SK-N-SH (cell line): ENCODE data around the gene ABCB9. TPM values are rescaled to one million over a fixed set of nuclear protein-coding genes. Genes with fewer than 3 reads are reported as not detected.

ENCODE experiments used
- CTCF ChIA-PET: fragments of 300-600, 350-600 bp; formaldehyde crosslinking; extraction: SDS; loops from one replicate; lab custom pipeline; 2021; lab: Yijun Ruan, JAX
- POLR2A ChIA-PET: fragments of 350-600 bp; sonication (Branson Sonifier 250); formaldehyde crosslinking; extraction: SDS; loops from one replicate; lab custom pipeline; 2020; ENCODE audit warnings: antibody characterized with exemption, inconsistent platforms; lab: Yijun Ruan, JAX
- DNase-seq: peaks from one replicate; pipeline ENCODE4 v3.0.0; 2012
- H2AFZ ChIP-seq: fragments of 200-600 bp; sonication (generic); 2 replicates; pipeline ENCODE4 v1.8.1; 2016; ENCODE audit warnings: antibody characterized with exemption, mild to moderate bottlenecking, low read depth
- H3F3A ChIP-seq: fragments of 200-600 bp; sonication (generic); replicated peaks from 2 replicates; pipeline ENCODE3; 2016; ENCODE audit warnings: antibody characterized with exemption, mild to moderate bottlenecking; ENCODE audit not compliant: insufficient read depth
- H3K27ac ChIP-seq, 2 experiments: fragments of 200-500 bp in 1 of 2; fragments of 200-600 bp in 1 of 2; sonication (Bioruptor generic) in 1 of 2; sonication (generic), shearing (Covaris generic) in 1 of 2; 2 replicates each; pipeline versions ENCODE4 v1.5.1 to v1.6.1; 2014 to 2016; ENCODE audit warnings: low read depth in 2 of 2, inconsistent platforms in 1 of 2, low read length in 1 of 2, mild to moderate bottlenecking in 1 of 2, mixed read lengths in 1 of 2
- H3K27me3 ChIP-seq: fragments of 200-600 bp; sonication (generic), shearing (Covaris generic); 2 replicates; pipeline ENCODE4 v1.6.1; 2016; ENCODE audit warnings: mixed run types; ENCODE audit not compliant: insufficient read depth
- H3K36me3 ChIP-seq, 2 experiments: fragments of 200-500 bp in 1 of 2; fragments of 200-600 bp in 1 of 2; sonication (Bioruptor generic) in 1 of 2; sonication (generic) in 1 of 2; replicated peaks in 1 of 2; 2 replicates each; pipeline versions ENCODE3 to v1.5.1; 2014 to 2016; ENCODE audit warnings: low read length in 1 of 2, mild to moderate bottlenecking in 1 of 2; ENCODE audit not compliant: insufficient read depth in 2 of 2, control insufficient read depth in 1 of 2
- H3K4me1 ChIP-seq, 2 experiments: fragments of 200-500 bp in 1 of 2; fragments of 200-600 bp in 1 of 2; sonication (Bioruptor generic) in 1 of 2; sonication (generic), shearing (Covaris generic) in 1 of 2; 2 replicates each; pipeline versions ENCODE4 v1.5.1 to v1.6.1; 2014 to 2016; ENCODE audit warnings: low read depth in 1 of 2, low read length in 1 of 2, mixed run types in 1 of 2; ENCODE audit not compliant: insufficient read depth in 2 of 2, control insufficient read depth in 1 of 2
- H3K4me2 ChIP-seq: fragments of 200-600 bp; sonication (generic), shearing (Covaris generic); 2 replicates; pipeline ENCODE4 v1.6.1; 2017; ENCODE audit warnings: mixed run types
- H3K4me3 ChIP-seq, 2 experiments: fragments of 200-500 bp in 1 of 2; fragments of 200-600 bp in 1 of 2; sonication (Bioruptor generic) in 1 of 2; sonication (generic), shearing (Covaris generic) in 1 of 2; 2 replicates each; pipeline versions ENCODE4 v1.5.1 to v1.8.1; 2014 to 2016; ENCODE audit warnings: low read depth in 2 of 2, inconsistent platforms in 1 of 2, low read length in 1 of 2, mild to moderate bottlenecking in 1 of 2, mixed read lengths in 1 of 2, moderate library complexity in 1 of 2
- H3K79me2 ChIP-seq: fragments of 200-600 bp; sonication (generic); 2 replicates; pipeline ENCODE4 v1.8.1; 2017; ENCODE audit warnings: mild to moderate bottlenecking; ENCODE audit not compliant: insufficient read depth
- H3K9ac ChIP-seq: fragments of 200-600 bp; sonication (generic); 2 replicates; pipeline ENCODE4 v1.6.1; 2017; ENCODE audit warnings: mixed run types
- H3K9me2 ChIP-seq: fragments of 200-600 bp; sonication (generic); 2 replicates; pipeline ENCODE4 v1.6.1; 2017; ENCODE audit warnings: mixed run types
- H3K9me3 ChIP-seq: fragments of 200-600 bp; sonication (generic); 2 replicates; pipeline ENCODE4 v1.6.1; 2017; ENCODE audit warnings: mixed run types, mild to moderate bottlenecking, moderate library complexity
- H4K20me1 ChIP-seq: fragments of 200-600 bp; sonication (generic); 2 replicates; pipeline ENCODE4 v1.6.1; 2017; ENCODE audit warnings: mild to moderate bottlenecking, mixed run types; ENCODE audit not compliant: insufficient read depth
- CHD2 ChIP-seq: fragments of 150-350 bp; IDR thresholded peaks from 2 replicates; pipeline ENCODE4 v1.6.1; 2018; ENCODE audit warnings: low read length; ENCODE audit not compliant: partially characterized antibody
- CTCF ChIP-seq: fragments of 200-600 bp; sonication (generic); IDR thresholded peaks from 2 replicates; pipeline ENCODE4 v1.6.1; 2017; ENCODE audit warnings: antibody characterized with exemption, mild to moderate bottlenecking, moderate library complexity
- ELF1 ChIP-seq: IDR thresholded peaks from 2 replicates; pipeline ENCODE4 v1.4.0; 2012
- FOSL2 ChIP-seq: IDR thresholded peaks from 2 replicates; pipeline ENCODE4 v1.4.0; 2012; ENCODE audit warnings: low read depth, mild to moderate bottlenecking, moderate library complexity, borderline replicate concordance
- FOXJ3 ChIP-seq: sonication (generic); formaldehyde crosslinking; IDR thresholded peaks from 2 replicates; pipeline ENCODE4 v1.5.1; 2020; ENCODE audit warnings: mild to moderate bottlenecking, missing genetic modification reagents
- JUND ChIP-seq: IDR thresholded peaks from 2 replicates; pipeline ENCODE4 v1.4.0; 2012
- MAX ChIP-seq: IDR thresholded peaks from 2 replicates; pipeline ENCODE4 v1.4.0; 2012; ENCODE audit warnings: low read depth
- MEF2A ChIP-seq: IDR thresholded peaks from 2 replicates; pipeline ENCODE4 v1.4.0; 2012; ENCODE audit warnings: low read depth, borderline replicate concordance
- NFIC ChIP-seq: IDR thresholded peaks from 2 replicates; pipeline ENCODE4 v1.4.0; 2012; ENCODE audit warnings: borderline replicate concordance
- PBX3 ChIP-seq: IDR thresholded peaks from 2 replicates; pipeline ENCODE4; 2012
- RAD21 ChIP-seq: IDR thresholded peaks from 2 replicates; pipeline ENCODE4 v1.6.1; 2012; ENCODE audit warnings: mild to moderate bottlenecking, low read length
- REST ChIP-seq: IDR thresholded peaks from 2 replicates; pipeline ENCODE4 v1.6.1; 2012; ENCODE audit warnings: mild to moderate bottlenecking, low read depth, low read length, moderate library complexity
- RXRA ChIP-seq: IDR thresholded peaks from 2 replicates; pipeline ENCODE4 v1.4.0; 2012; ENCODE audit warnings: low read depth, mild to moderate bottlenecking, borderline replicate concordance
- TAF1 ChIP-seq: IDR thresholded peaks from 2 replicates; pipeline ENCODE4 v1.6.1; 2012; ENCODE audit warnings: low read depth, mild to moderate bottlenecking, low read length, moderate library complexity, borderline replicate concordance
- TCF12 ChIP-seq: IDR thresholded peaks from 2 replicates; pipeline ENCODE4 v1.4.0; 2012
- YY1 ChIP-seq: IDR thresholded peaks from 2 replicates; pipeline ENCODE4 v1.4.0; 2012; ENCODE audit warnings: low read depth, mild to moderate bottlenecking
- ZBTB33 ChIP-seq: IDR thresholded peaks from 2 replicates; pipeline ENCODE4 v1.4.0; 2012; ENCODE audit warnings: low read depth, borderline replicate concordance
- WGBS: methylation state at CpG from one replicate; pipeline ENCODE4 v1.1.6; 2017; ENCODE audit warnings: low lambda C conversion rate; 5-methylcytosine and 5-hydroxymethylcytosine counted together
- polyA plus RNA-seq, 3 experiments: library from polyadenylated mRNA; depleted of rRNA; stranded (reverse); fragments of >200 nt; gene quantifications; 2 replicates each; pipeline ENCODE4 v1.2.3, GENCODE V29; 2012

The ABCB9 gene
- polyA plus RNA-seq, 1 of the 3 experiments (the other 2 are of a cell fraction): 6.2 TPM

- Histone ChIP-seq H3K9me3 (no peaks in the 10 kb centered on the region), H3K9ac (no peak overlapping the region), H2AFZ (no peak overlapping the region), H3K9me2 (no peaks in the 10 kb centered on the region), H3K4me2 (0 out of 2 replicates have a peak overlapping the region, but pooled peaks have one; percentile 13), H3K27ac (peak overlapping the region in 1 of 2 experiments; percentile 57; a peak in 2 of 4 replicates), H3K79me2 (no peaks in the 10 kb centered on the region), H3K4me3 (no peak overlapping the region), H4K20me1 (no peaks in the 10 kb centered on the region), H3K4me1 (peaks cover 0 to 15% of the 10 kb centered on the region in 2 experiments; a peak in 2 of 4 replicates), H3K36me3 (no peaks in the 10 kb centered on the region), H3K27me3 (no peaks in the 10 kb centered on the region), H3F3A (peaks cover 16% of the 10 kb centered on the region)
- TF ChIP-seq PBX3: peak; percentile 87
- TF ChIP-seq FOXJ3 (CRISPR knock-in tag): no peak
- TF ChIP-seq MAX: peak; percentile 86
- peak; percentile 74; the same call in 1 of the 2 replicates for TF ChIP-seq FOSL2
- TF ChIP-seq TCF12: peak; percentile 28; the same call in 1 of the 2 replicates
- TF ChIP-seq YY1: no peak
- TF ChIP-seq JUND: peak; percentile 37; the same call in 1 of the 2 replicates
- WGBS: 42% methylated on average over 9 of the region's 9 CpGs
- ChIA-PET POLR2A (no interaction called here), CTCF (interaction anchor here (1.1 to 13.7 kb wide), 8 partner anchors 13 to 157 kb away, joined by 3 to 148 read pairs (median 8); no protein-coding TSS in a partner anchor)
- DNase-seq: no peak
Measured at GRCh38 chr12:122951406-122951805, 14.9 kb downstream of the ABCB9 start.

GRCh38 chr12:122949816-122950675 lies 16.2 kb downstream of the ABCB9 start:
- Histone ChIP-seq H2AFZ (no peak overlapping the region), H3K4me1 (peaks cover 0 to 24% of the 10 kb centered on the region in 2 experiments; a peak in 2 of 4 replicates), H3K9me2 (no peaks in the 10 kb centered on the region), H3K36me3 (no peaks in the 10 kb centered on the region), H3K79me2 (no peaks in the 10 kb centered on the region), H4K20me1 (no peaks in the 10 kb centered on the region), H3K27me3 (no peaks in the 10 kb centered on the region), H3K4me2 (no peak overlapping the region), H3K9ac (no peak overlapping the region), H3F3A (peaks cover 22% of the 10 kb centered on the region), H3K27ac (no peak overlapping the region), H3K9me3 (no peaks in the 10 kb centered on the region), H3K4me3 (no peak overlapping the region)
- CTCF ChIA-PET: interaction anchor here (1.1 to 13.7 kb wide), 4 partner anchors 69 to 155 kb away, joined by 5 to 148 read pairs (median 38); no protein-coding TSS in a partner anchor
- POLR2A ChIA-PET: no interaction called here
- 93% methylated on average over 20 of the region's 27 CpGs for WGBS
- DNase-seq: peak; percentile 27
- no peak for TF ChIP-seq ELF1
- TF ChIP-seq CTCF: no peak
- TF ChIP-seq TAF1: no peak
- no peak for TF ChIP-seq NFIC
- no peak for TF ChIP-seq CHD2
- TF ChIP-seq MEF2A: no peak
- no peak for TF ChIP-seq REST
- TF ChIP-seq ZBTB33: no peak
- no peak for TF ChIP-seq RAD21
- no peak for TF ChIP-seq RXRA
